Neural progenitor cell (in vitro differentiated cells): ENCODE results near the gene CMTM8. TPM values are rescaled to one million over a fixed set of nuclear protein-coding genes. Genes with fewer than 3 reads are reported as not detected.

Experiments used
- DNase-seq: peaks from one replicate; pipeline ENCODE4 v3.0.0-alpha.2; 2016; ENCODE audit warnings: low spot score
- H2AFZ ChIP-seq: fragments of 200-600 bp; sonication (generic); replicated peaks from 2 replicates; pipeline ENCODE4 v1.6.1; 2016; ENCODE audit warnings: antibody characterized with exemption
- H3F3A ChIP-seq: fragments of 200-600 bp; sonication (generic); 2 replicates; pipeline ENCODE4 v1.6.1; 2016; ENCODE audit warnings: antibody characterized with exemption, low read depth
- H3K27ac ChIP-seq: fragments of 200-600 bp; sonication (generic); 2 replicates; pipeline ENCODE4 v1.5.1; 2016; ENCODE audit warnings: mild to moderate bottlenecking
- H3K27me3 ChIP-seq: fragments of 200-600 bp; sonication (generic); 2 replicates; pipeline ENCODE4 v1.6.1; 2016; ENCODE audit warnings: mild to moderate bottlenecking, moderate library complexity
- H3K36me3 ChIP-seq: fragments of 200-600 bp; sonication (generic); 2 replicates; pipeline ENCODE4 v1.5.1; 2016
- H3K4me1 ChIP-seq: fragments of 200-600 bp; sonication (generic); 2 replicates; pipeline ENCODE4 v1.6.1; 2016; ENCODE audit warnings: mixed run types
- H3K4me2 ChIP-seq: fragments of 200-600 bp; sonication (generic); 2 replicates; pipeline ENCODE4 v1.6.1; 2016
- H3K4me3 ChIP-seq: fragments of 200-600 bp; sonication (generic); 2 replicates; pipeline ENCODE4 v1.5.1; 2016
- H3K79me2 ChIP-seq: fragments of 200-600 bp; sonication (generic); 2 replicates; pipeline ENCODE4 v1.6.1; 2016; ENCODE audit warnings: low read depth
- H3K9ac ChIP-seq: fragments of 200-600 bp; sonication (generic); 2 replicates; pipeline ENCODE4 v1.6.1; 2016
- H3K9me3 ChIP-seq: fragments of 200-600 bp; sonication (generic); 2 replicates; pipeline ENCODE4 v1.5.1; 2016; ENCODE audit warnings: low read depth
- H4K20me1 ChIP-seq: fragments of 200-600 bp; sonication (generic); 2 replicates; pipeline ENCODE4 v1.6.1; 2016; ENCODE audit warnings: low read depth
- H3K27ac Mint-ChIP-seq: 3 replicates; pipeline ENCODE4 v1.8.0; 2021; ENCODE audit warnings: mixed read lengths
- H3K27me3 Mint-ChIP-seq: 2 replicates; pipeline ENCODE4 v1.8.0; 2022; ENCODE audit warnings: low read depth, mild to moderate bottlenecking, inconsistent platforms, moderate library complexity, mixed read lengths; ENCODE audit not compliant: insufficient read depth
- H3K36me3 Mint-ChIP-seq: 3 replicates; pipeline ENCODE4 v1.8.0; 2021; ENCODE audit warnings: mixed read lengths
- H3K4me1 Mint-ChIP-seq: 3 replicates; pipeline ENCODE4 v1.8.0; 2021; ENCODE audit warnings: mixed read lengths
- H3K4me3 Mint-ChIP-seq: 3 replicates; pipeline ENCODE4 v1.8.0; 2021; ENCODE audit warnings: mild to moderate bottlenecking, moderate library complexity, mixed read lengths
- H3K9me3 Mint-ChIP-seq: 3 replicates; pipeline ENCODE4 v1.8.0; 2020; ENCODE audit warnings: mixed read lengths
- CTCF ChIP-seq: fragments of 200-600 bp; sonication (generic); IDR thresholded peaks from 2 replicates; pipeline ENCODE4 v1.5.1; 2017; ENCODE audit warnings: antibody characterized with exemption, mild to moderate bottlenecking
- EZH2 ChIP-seq: fragments of 200-600 bp; sonication (generic); IDR thresholded peaks from 2 replicates; pipeline ENCODE4 v1.6.1; 2017; ENCODE audit warnings: antibody characterized with exemption, mild to moderate bottlenecking, moderate library complexity
- EZH2phosphoT487 ChIP-seq: fragments of 200-600 bp; sonication (generic); IDR thresholded peaks from 2 replicates; pipeline ENCODE4 v1.6.1; 2017; ENCODE audit warnings: antibody characterized with exemption
- total RNA-seq: library from RNA; depleted of rRNA; stranded (reverse); fragments of >200 nt; gene quantifications from 2 replicates; pipeline ENCODE4 v1.2.3, GENCODE V29; 2015; ENCODE audit warnings: low replicate concordance

CMTM8 gene
- total RNA-seq, 1 donor from 2014 or later: 2.1 TPM

GRCh38 chr3:32391643-32392535 is 153.4 kb downstream of the CMTM8 start, which contains the start of gene CMTM7:
CMTM7 (plus strand) TSS chr3:32391853; CDS start chr3:32391907, 54 bp downstream.
- Mint-ChIP-seq H3K27me3 (peaks cover 13% of the 10 kb centered on the region), H3K4me3 (peak within 1 kb of the TSS; percentile 95), H3K36me3 (no peaks in the 10 kb centered on the region), H3K27ac (peak within 1 kb of the TSS; percentile 92), H3K9me3 (no peaks in the 10 kb centered on the region), H3K4me1 (peaks cover 21% of the 10 kb centered on the region)
- Histone ChIP-seq H2AFZ (peak within 1 kb of the TSS; percentile 96), H3K27ac (no peak within 1 kb of the TSS), H3K27me3 (peaks cover 65% of the 10 kb centered on the region), H4K20me1 (no peaks in the 10 kb centered on the region), H3K36me3 (no peaks in the 10 kb centered on the region), H3K4me2 (peak within 1 kb of the TSS; percentile 96), H3F3A (peaks cover 18% of the 10 kb centered on the region), H3K4me3 (peak within 1 kb of the TSS; percentile 64), H3K9me3 (no peaks in the 10 kb centered on the region), H3K79me2 (no peaks in the 10 kb centered on the region), H3K4me1 (peaks cover 5% of the 10 kb centered on the region), H3K9ac (no peak within 1 kb of the TSS)
- TF ChIP-seq EZH2: peak; percentile 71
- TF ChIP-seq EZH2phosphoT487: peak; percentile 62
- no peak for TF ChIP-seq CTCF
- peak; percentile 79 for DNase-seq

- Histone ChIP-seq H3F3A (peaks cover 18% of the 10 kb centered on the region), H2AFZ (peak overlapping the region; percentile 96), H3K9ac (no peak overlapping the region), H3K4me3 (peak overlapping the region; percentile 64), H3K79me2 (no peaks in the 10 kb centered on the region), H3K4me1 (peaks cover 5% of the 10 kb centered on the region), H3K4me2 (peak overlapping the region; percentile 96), H3K27ac (no peak overlapping the region), H3K27me3 (peaks cover 67% of the 10 kb centered on the region), H4K20me1 (no peaks in the 10 kb centered on the region), H3K9me3 (no peaks in the 10 kb centered on the region), H3K36me3 (no peaks in the 10 kb centered on the region)
- peak overlapping the region; percentile 92 for H3K27ac Mint-ChIP-seq
- DNase-seq: no peak
- H3K36me3 Mint-ChIP-seq: no peaks in the 10 kb centered on the region
- H3K4me1 Mint-ChIP-seq: peaks cover 21% of the 10 kb centered on the region
- peak overlapping the region; percentile 95 for H3K4me3 Mint-ChIP-seq
- no peak for TF ChIP-seq EZH2
- TF ChIP-seq EZH2phosphoT487: no peak
- TF ChIP-seq CTCF: no peak
- no peaks in the 10 kb centered on the region for H3K9me3 Mint-ChIP-seq
- H3K27me3 Mint-ChIP-seq: peaks cover 13% of the 10 kb centered on the region
Observed at GRCh38 chr3:32392536-32393302, 154.2 kb downstream of the CMTM8 start.

- Mint-ChIP-seq H3K9me3 (no peaks in the 10 kb centered on the region), H3K27ac (no peak overlapping the region), H3K36me3 (no peaks in the 10 kb centered on the region), H3K4me3 (no peak overlapping the region), H3K27me3 (peaks cover 4% of the 10 kb centered on the region), H3K4me1 (peaks cover 29% of the 10 kb centered on the region)
- H3K4me1 ChIP-seq: peaks cover 5% of the 10 kb centered on the region
- peaks cover 19% of the 10 kb centered on the region for H3F3A ChIP-seq
- no peak for TF ChIP-seq EZH2phosphoT487
- no peak for TF ChIP-seq CTCF
- TF ChIP-seq EZH2: no peak
- no peak overlapping the region for H2AFZ ChIP-seq
- H3K9me3 ChIP-seq: no peaks in the 10 kb centered on the region
- H3K27me3 ChIP-seq: peaks cover 72% of the 10 kb centered on the region
- no peaks in the 10 kb centered on the region for H3K79me2 ChIP-seq
- no peak overlapping the region for H3K27ac ChIP-seq
- no peak overlapping the region for H3K9ac ChIP-seq
- H4K20me1 ChIP-seq: peaks cover 1% of the 10 kb centered on the region
- no peak for DNase-seq
- H3K4me3 ChIP-seq: no peak overlapping the region
- no peak overlapping the region for H3K4me2 ChIP-seq
- H3K36me3 ChIP-seq: no peaks in the 10 kb centered on the region
Observed at GRCh38 chr3:32395496-32395895, 157.0 kb downstream of the CMTM8 start.
